ENCODE data around the gene TRIO.

Gene TRIO

GRCh38 chr5:14250748-14251701 lies 107.9 kb downstream of the TRIO start:
- no peak for DNase-seq

- no peak for DNase-seq
These were observed 108.6 kb downstream of the TRIO start for GRCh38 chr5:14251733-14252132.

GRCh38 chr5:14252793-14253192 lies 109.7 kb downstream of the TRIO start:
- no peak for DNase-seq

GRCh38 chr5:14254686-14255085 lies 111.5 kb downstream of the TRIO start:
- DNase-seq, result no peak

GRCh38 chr5:14256026-14256690 lies 113.0 kb downstream of the TRIO start:
- no peak for DNase-seq

- no peak for DNase-seq
These were observed 113.7 kb downstream of the TRIO start for GRCh38 chr5:14256756-14257393.

- no peak for DNase-seq
These were observed 114.9 kb downstream of the TRIO start for GRCh38 chr5:14257995-14258403.

- DNase-seq, result no peak
These were observed 115.7 kb downstream of the TRIO start for GRCh38 chr5:14258840-14259239.

GRCh38 chr5:14260637-14261036 lies 117.5 kb downstream of the TRIO start:
- DNase-seq, result no peak

GRCh38 chr5:14261235-14261634 lies 118.1 kb downstream of the TRIO start:
- no peak for DNase-seq

- DNase-seq, result no peak
These were observed 118.9 kb downstream of the TRIO start for GRCh38 chr5:14261856-14262611.

GRCh38 chr5:14263113-14263512 lies 120.0 kb downstream of the TRIO start:
- no peak for DNase-seq

GRCh38 chr5:14263699-14264098 lies 120.6 kb downstream of the TRIO start:
- peak; percentile 30 for DNase-seq

GRCh38 chr5:14264605-14265316 lies 121.6 kb downstream of the TRIO start:
- peak; percentile 98 for DNase-seq

GRCh38 chr5:14265570-14265969 lies 122.4 kb downstream of the TRIO start:
- DNase-seq, result no peak

GRCh38 chr5:14266171-14266570 lies 123.0 kb downstream of the TRIO start:
- DNase-seq, result no peak

GRCh38 chr5:14266686-14267085 lies 123.5 kb downstream of the TRIO start:
- no peak for DNase-seq

- no peak for DNase-seq
These were observed 124.2 kb downstream of the TRIO start for GRCh38 chr5:14267166-14267838.

- no peak for DNase-seq
These were observed 125.0 kb downstream of the TRIO start for GRCh38 chr5:14267991-14268708.

GRCh38 chr5:14268738-14269137 lies 125.6 kb downstream of the TRIO start:
- DNase-seq, result no peak

GRCh38 chr5:14269395-14269794 lies 126.3 kb downstream of the TRIO start:
- no peak for DNase-seq
